ENCODE measurements around the gene PPP2R1A. TPM values are rescaled to one million over a fixed set of nuclear protein-coding genes. Genes with fewer than 3 reads are reported as not detected.
A peak's percentile ranks its signal among the peaks of the same experiment; 100 is the strongest.

Gene PPP2R1A
- total RNA-seq, 1 donor, result 151 TPM

DNA sequence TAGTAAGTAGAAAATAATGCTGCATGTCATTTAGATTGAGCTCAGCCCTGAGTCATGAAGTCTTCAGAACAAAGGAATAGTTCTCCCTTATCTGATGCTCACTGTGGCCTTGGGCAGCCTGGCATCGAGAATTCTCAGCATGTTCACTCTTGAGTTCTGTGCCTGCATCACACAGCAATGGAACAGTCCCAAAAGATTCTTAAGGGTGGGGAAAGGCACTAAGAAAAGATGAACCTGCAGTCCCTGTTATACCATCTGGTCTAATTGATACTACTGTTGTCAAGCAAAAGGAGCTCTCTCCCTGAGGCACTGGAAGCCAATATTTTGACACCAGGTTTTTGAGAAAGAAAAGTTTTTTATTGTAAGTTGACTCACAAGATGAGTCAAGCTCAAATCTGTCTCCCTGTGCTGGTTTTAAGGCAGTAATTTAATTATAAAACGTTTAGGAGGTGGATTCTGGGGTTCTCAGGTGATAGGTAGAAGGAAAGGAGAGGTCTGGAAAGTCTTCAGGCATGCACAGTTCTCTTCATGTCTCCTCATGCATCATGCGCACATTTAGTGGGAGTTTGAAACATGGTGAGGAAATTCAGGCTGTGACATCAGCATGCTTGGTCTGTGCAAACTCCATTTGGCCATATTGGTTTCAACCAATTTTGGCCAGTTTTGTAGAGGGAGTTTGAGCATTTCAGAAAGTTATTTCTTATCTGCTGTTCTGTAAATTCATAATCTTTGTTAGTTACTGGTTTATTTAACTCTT, 41.5 kb downstream of the PPP2R1A start:
- Histone ChIP-seq H3K4me1 (ENCODE audit: insufficient read depth, low read length) (no peaks in the 10 kb centered on the region), H4K20me1 (ENCODE audit: insufficient read depth, low read length) (no peaks in the 10 kb centered on the region), H3K27me3 (ENCODE audit: insufficient read depth, low read length) (no peaks in the 10 kb centered on the region), H3K4me2 (ENCODE audit: insufficient read depth, low read length) (no peak overlapping the region), H3K4me3 (ENCODE audit: insufficient read depth, low read length) (no peak overlapping the region), H2AFZ (ENCODE audit: low read length) (no peak overlapping the region), H3K9me3 (ENCODE audit: low read depth, low read length) (no peaks in the 10 kb centered on the region), H3K27ac (ENCODE audit: low read depth, low read length) (no peak overlapping the region), H3K79me2 (ENCODE audit: insufficient read depth, low read length) (no peaks in the 10 kb centered on the region), H3K36me3 (ENCODE audit: insufficient read depth, low read length) (peaks cover 31% of the 10 kb centered on the region)
- no peak for DNase-seq (ENCODE audit: insufficient read length, low spot score, missing footprints)
- no peak for TF ChIP-seq CTCF (IDR thresholded peaks at IDR 0.05; ENCODE audit: extremely low read depth, low read depth, low read length)

- H3K79me2 ChIP-seq (ENCODE audit: insufficient read depth, low read length), result no peaks in the 10 kb centered on the region
- no peaks in the 10 kb centered on the region for H4K20me1 ChIP-seq (ENCODE audit: insufficient read depth, low read length)
- no peaks in the 10 kb centered on the region for H3K9me3 ChIP-seq (ENCODE audit: low read depth, low read length)
- DNase-seq (ENCODE audit: insufficient read length, low spot score, missing footprints), result no peak
- H3K4me3 ChIP-seq (ENCODE audit: insufficient read depth, low read length), result no peak overlapping the region
- no peaks in the 10 kb centered on the region for H3K27me3 ChIP-seq (ENCODE audit: insufficient read depth, low read length)
- H3K27ac ChIP-seq (ENCODE audit: low read depth, low read length), result no peak overlapping the region
- H3K4me2 ChIP-seq (ENCODE audit: insufficient read depth, low read length), result no peak overlapping the region
- H2AFZ ChIP-seq (ENCODE audit: low read length), result no peak overlapping the region
- no peak for TF ChIP-seq CTCF (IDR thresholded peaks at IDR 0.05; ENCODE audit: extremely low read depth, low read depth, low read length)
- H3K4me1 ChIP-seq (ENCODE audit: insufficient read depth, low read length), result no peaks in the 10 kb centered on the region
- peaks cover 3% of the 10 kb centered on the region for H3K36me3 ChIP-seq (ENCODE audit: insufficient read depth, low read length)
These were observed 44.6 kb downstream of the PPP2R1A start for GRCh38 chr19:52234406-52234805.

- no peaks in the 10 kb centered on the region for H3K4me1 ChIP-seq (ENCODE audit: insufficient read depth, low read length)
- H3K36me3 ChIP-seq (ENCODE audit: insufficient read depth, low read length), result no peaks in the 10 kb centered on the region
- DNase-seq (ENCODE audit: insufficient read length, low spot score, missing footprints), result no peak
- no peak overlapping the region for H2AFZ ChIP-seq (ENCODE audit: low read length)
- no peaks in the 10 kb centered on the region for H3K9me3 ChIP-seq (ENCODE audit: low read depth, low read length)
- H3K4me2 ChIP-seq (ENCODE audit: insufficient read depth, low read length), result no peak overlapping the region
- H3K79me2 ChIP-seq (ENCODE audit: insufficient read depth, low read length), result no peaks in the 10 kb centered on the region
- H3K27me3 ChIP-seq (ENCODE audit: insufficient read depth, low read length), result no peaks in the 10 kb centered on the region
- H4K20me1 ChIP-seq (ENCODE audit: insufficient read depth, low read length), result no peaks in the 10 kb centered on the region
- no peak for TF ChIP-seq CTCF (IDR thresholded peaks at IDR 0.05; ENCODE audit: extremely low read depth, low read depth, low read length)
- H3K4me3 ChIP-seq (ENCODE audit: insufficient read depth, low read length), result no peak overlapping the region
- H3K27ac ChIP-seq (ENCODE audit: low read depth, low read length), result no peak overlapping the region
These were observed 47.3 kb downstream of the PPP2R1A start for GRCh38 chr19:52237197-52237596.

DNA sequence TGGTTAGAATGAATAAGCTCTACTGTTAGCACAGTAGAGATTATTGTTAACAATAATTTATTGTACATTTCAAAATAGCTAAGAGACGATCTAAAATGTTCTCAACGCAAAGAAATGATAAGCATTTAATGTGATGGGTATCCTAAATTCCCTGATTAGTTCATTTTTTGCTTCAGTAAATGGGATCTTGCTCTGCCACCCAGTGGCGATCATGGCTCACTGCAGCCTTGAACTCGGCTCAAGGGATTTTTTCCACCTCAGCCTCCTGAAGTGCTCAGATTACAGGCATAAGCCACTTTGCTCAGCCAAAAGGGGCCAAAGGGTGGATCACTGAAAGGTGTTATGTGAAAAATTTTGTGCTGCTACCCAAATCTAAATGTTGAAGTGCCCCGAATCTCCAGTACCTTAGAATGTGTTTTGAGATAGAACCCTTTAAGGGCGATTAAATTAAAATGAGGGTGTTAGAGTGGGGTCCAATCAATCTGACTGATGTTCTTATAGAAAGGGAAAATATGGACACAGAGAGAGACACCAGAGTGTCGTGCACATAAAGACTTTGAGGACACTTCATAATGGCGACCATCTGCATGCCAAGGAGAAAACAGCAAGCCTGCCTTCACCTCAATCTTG, 48.0 kb downstream of the PPP2R1A start:
- Histone ChIP-seq H3K4me2 (ENCODE audit: insufficient read depth, low read length) (no peak overlapping the region), H3K4me1 (ENCODE audit: insufficient read depth, low read length) (no peaks in the 10 kb centered on the region), H3K27ac (ENCODE audit: low read depth, low read length) (no peak overlapping the region), H2AFZ (ENCODE audit: low read length) (no peak overlapping the region), H4K20me1 (ENCODE audit: insufficient read depth, low read length) (no peaks in the 10 kb centered on the region), H3K36me3 (ENCODE audit: insufficient read depth, low read length) (no peaks in the 10 kb centered on the region), H3K9me3 (ENCODE audit: low read depth, low read length) (no peaks in the 10 kb centered on the region), H3K79me2 (ENCODE audit: insufficient read depth, low read length) (no peaks in the 10 kb centered on the region), H3K4me3 (ENCODE audit: insufficient read depth, low read length) (no peak overlapping the region), H3K27me3 (ENCODE audit: insufficient read depth, low read length) (no peaks in the 10 kb centered on the region)
- peak; percentile 93 for TF ChIP-seq CTCF (IDR thresholded peaks at IDR 0.05; ENCODE audit: extremely low read depth, low read depth, low read length)
- DNase-seq (ENCODE audit: insufficient read length, low spot score, missing footprints), result no peak

Data from osteoblast (primary cell).